Adrenal gland (tissue), 12 donors: ENCODE results near the gene TMA7. TPM values are rescaled to one million over a fixed set of nuclear protein-coding genes. Genes with fewer than 3 reads are reported as not detected.

Experiments
- DNase-seq, 7 donors: peaks; one replicate each; pipeline ENCODE4 v3.0.0-alpha.2; 2019 to 2020
- H3K27ac ChIP-seq, 5 donors: fragments of 200-600 bp; sonication (generic) in 4 of 5; 1 replicate in 3 of 5; 2 replicates in 2 of 5; pipeline versions ENCODE4 v1.5.1 to v1.8.0; 2016 to 2020; ENCODE audit warnings: mild to moderate bottlenecking in 1 of 5
- H3K27me3 ChIP-seq: fragments of 200-600 bp; 2 replicates; pipeline ENCODE4 v1.8.0; 2021
- H3K36me3 ChIP-seq, 2 donors: fragments of 200-600 bp; replicated peaks in 1 of 2; 1 replicate in 1 of 2; 2 replicates in 1 of 2; pipeline versions ENCODE4 v1.5.1 to v1.8.0; 2018 to 2022
- H3K4me1 ChIP-seq, 2 donors: fragments of 200-600 bp; replicated peaks in 1 of 2; 1 replicate in 1 of 2; 2 replicates in 1 of 2; pipeline versions ENCODE4 v1.5.1 to v1.8.0; 2018 to 2021
- H3K4me3 ChIP-seq, 4 donors: fragments of 200-600 bp; sonication (generic) in 3 of 4; one replicate each; pipeline ENCODE4 v1.5.1; 2016 to 2018
- H3K9me3 ChIP-seq, 3 donors: fragments of 200-600 bp; sonication (generic) in 1 of 3; replicated peaks in 1 of 3; 1 replicate in 2 of 3; 2 replicates in 1 of 3; pipeline versions ENCODE4 v1.5.1 to v1.8.0; 2016 to 2021
- CTCF ChIP-seq, 6 experiments: fragments of 450-650 bp in 4 of 6; fragments of 200-600 bp in 2 of 6; sonication (generic) in 1 of 6; IDR thresholded peaks; 1 replicate in 5 of 6; 2 replicates in 1 of 6; pipeline versions ENCODE4 v1.5.1 to v1.8.0; 2016 to 2021; ENCODE audit warnings: antibody characterized with exemption in 6 of 6, mild to moderate bottlenecking in 2 of 6, moderate library complexity in 1 of 6
- POLR2A ChIP-seq, 2 donors: fragments of 450-650 bp; IDR thresholded peaks; one replicate each; pipeline ENCODE4 v1.6.1; 2017; ENCODE audit warnings: antibody characterized with exemption in 2 of 2, mild to moderate bottlenecking in 2 of 2, moderate library complexity in 1 of 2
- WGBS, 4 donors: extraction: QIAGEN DNeasy Blood & Tissue Kit in 2 of 4; methylation state at CpG; one replicate each; pipeline versions ENCODE4 v1.1.5 to v1.1.7; 2013 to 2017; 5-methylcytosine and 5-hydroxymethylcytosine counted together
- intact Hi-C, 2 donors: fragments of 100-400 bp; cut with DNase I; formaldehyde crosslinking; loops; one replicate each; pipeline versions ENCODE4 v1.14.1 to v1.15.0; 2022 to 2023
- polyA plus RNA-seq, 3 donors: library from polyadenylated mRNA; stranded (reverse); fragments of 200-250 nt in 2 of 3; fragments of 350-450 nt in 1 of 3; fragmentation: Illumina TruSeq in 1 of 3; extraction: RNeasy Lipid Tissue Mini Kit (QIAGEN cat#74804) in 1 of 3; gene quantifications; one replicate each; pipeline ENCODE4 v1.2.3, GENCODE V29; 2013 to 2014
- total RNA-seq, 9 donors: library from RNA; depleted of rRNA in 4 of 9; stranded (reverse); fragments of >200 nt in 4 of 9; fragments of 120-200 nt in 1 of 9; fragmentation: NEBNext Ultra II Directional in 1 of 9; extraction: Animal tissue kit (Norgen Biotek cat#: 25700) in 1 of 9; gene quantifications; one replicate each; pipeline versions ENCODE4 v1.1.0 to v1.2.4, GENCODE V29; 2013 to 2023
- donor health status: healthy with polysubstance abuse.
- donor health status: Bipolar disorder and iron deficiency.
- donor health status: DM: yes; HTN: yes; CAD: no.
- donor health status: DM: no; HTN: no; CAD: no.
- donor health status: DM: no; HTN: no; CAD: no.
- donor health status: DM: yes; HTN: yes; CAD: no.

The TMA7 gene
- total and polyA plus RNA-seq, 12 donors, result 177 to 891 (median 284) TPM

GRCh38 chr3:48466386-48467109 is 26.5 kb downstream of the TMA7 start:
- intact Hi-C loops, result loop anchor here in 1 of 2 donors (5.0 kb wide), 1 partner anchor 36 kb away; the partner anchor contains the start of gene SHISA5
- DNase-seq, result peak in 6 of 7 donors; percentile 34 to 72 (median 54)
- H3K36me3 ChIP-seq, result peaks cover 0 to 36% of the 10 kb centered on the region in 2 donors

GRCh38 chr3:48467110-48467454 is 27.0 kb downstream of the TMA7 start:
- Histone ChIP-seq H3K27me3 (no peaks in the 10 kb centered on the region), H3K4me3 (peak overlapping the region in 2 of 4 donors; percentile 50 to 72), H3K36me3 (peaks cover 0 to 33% of the 10 kb centered on the region in 2 donors), H3K9me3 (no peaks in the 10 kb centered on the region), H3K4me1 (peaks cover 33 to 67% of the 10 kb centered on the region in 2 donors), H3K27ac (peak overlapping the region; percentile 29 to 100 (median 99))
- DNase-seq, result no peak
- no peak for TF ChIP-seq POLR2A (IDR thresholded peaks at IDR 0.05)
- TF ChIP-seq CTCF (IDR thresholded peaks at IDR 0.05), result no peak
- intact Hi-C loops, result loop anchor here in 1 of 2 donors (5.0 kb wide), 1 partner anchor 35 kb away; the partner anchor contains the start of gene SHISA5
- WGBS, 4 donors, result 57 to 65% (median 62%) methylated on average over 1 to 9 of the region's 9 CpGs

More at GRCh38 chr3:48466386-48467109, 26.5 kb downstream of the TMA7 start:
- H3K4me3 ChIP-seq, result peak overlapping the region; percentile 2 to 72 (median 53)
- peak overlapping the region; percentile 98 to 100 (median 100) for H3K27ac ChIP-seq
- 0 to 20% (median 9%) methylated on average over 4 to 19 of the region's 19 CpGs for WGBS, 4 donors
- no peaks in the 10 kb centered on the region for H3K27me3 ChIP-seq
- TF ChIP-seq POLR2A (IDR thresholded peaks at IDR 0.05) (no peak), CTCF (IDR thresholded peaks at IDR 0.05) (no peak)
- peaks cover 28 to 61% of the 10 kb centered on the region in 2 donors for H3K4me1 ChIP-seq
- no peaks in the 10 kb centered on the region for H3K9me3 ChIP-seq

- Histone ChIP-seq H3K9me3 (no peaks in the 10 kb centered on the region), H3K4me1 (peaks cover 37 to 70% of the 10 kb centered on the region in 2 donors), H3K27me3 (no peaks in the 10 kb centered on the region), H3K27ac (peak overlapping the region in 4 of 5 donors; percentile 29 to 100 (median 99)), H3K4me3 (peak overlapping the region in 1 of 4 donors; percentile 72), H3K36me3 (peaks cover 0 to 33% of the 10 kb centered on the region in 2 donors)
- DNase-seq, result no peak
- intact Hi-C loops, result loop anchor here in 1 of 2 donors (5.0 kb wide), 1 partner anchor 35 kb away; the partner anchor contains the start of gene SHISA5
- TF ChIP-seq POLR2A (IDR thresholded peaks at IDR 0.05) (no peak), CTCF (IDR thresholded peaks at IDR 0.05) (no peak)
- WGBS, 4 donors, result 53 to 63% (median 59%) methylated on average over 5 to 7 of the region's 7 CpGs
Observed at GRCh38 chr3:48467473-48468267, 27.6 kb downstream of the TMA7 start.

- H3K4me1 ChIP-seq, result peaks cover 40 to 73% of the 10 kb centered on the region in 2 donors
- intact Hi-C loops, result loop anchor here in 1 of 2 donors (5.0 kb wide), 1 partner anchor 34 kb away; the partner anchor contains the start of gene SHISA5
- no peaks in the 10 kb centered on the region for H3K27me3 ChIP-seq
- DNase-seq, result peak in 2 of 7 donors; percentile 30 to 68
- WGBS, 4 donors, result 62 to 86% (median 72%) methylated on average over 1 to 8 of the region's 8 CpGs
- no peaks in the 10 kb centered on the region for H3K9me3 ChIP-seq
- H3K36me3 ChIP-seq, result peaks cover 0 to 33% of the 10 kb centered on the region in 2 donors
- no peak for TF ChIP-seq CTCF (IDR thresholded peaks at IDR 0.05)
- TF ChIP-seq POLR2A (IDR thresholded peaks at IDR 0.05), result no peak
- H3K27ac ChIP-seq, result peak overlapping the region in 2 of 5 donors; percentile 98 to 100
- no peak overlapping the region for H3K4me3 ChIP-seq
Observed at GRCh38 chr3:48468329-48468731, 28.3 kb downstream of the TMA7 start.
